Ovary (tissue), 3 donors: ENCODE data around the gene CIITA.

Experiments
- CTCF ChIP-seq, 3 donors: fragments of 450-650 bp in 2 of 3; fragments of 200-600 bp in 1 of 3; IDR thresholded peaks; one replicate each; pipeline versions ENCODE4 v1.5.1 to v1.8.0; 2016 to 2022; ENCODE audit warnings: antibody characterized with exemption in 3 of 3, mild to moderate bottlenecking in 1 of 3
- EP300 ChIP-seq: sonication (generic); formaldehyde crosslinking; IDR thresholded peaks from one replicate; pipeline ENCODE4 v1.6.1; 2017; ENCODE audit warnings: antibody characterized with exemption
- donor health status: DM: no; HTN: no; CAD: no.

GRCh38 chr16:10852286-10852685 is 24.7 kb upstream of the CIITA start:
- TF ChIP-seq CTCF (IDR thresholded peaks at IDR 0.05), result no peak
- no peak for TF ChIP-seq EP300
